ENCODE measurements around the gene SLC24A3.

Gene SLC24A3

GRCh38 chr20:19473922-19474286, 261.5 kb downstream of the SLC24A3 start:
- DNase-seq = no peak

- no peak for DNase-seq
Measured at GRCh38 chr20:19478320-19478895, 266.0 kb downstream of the SLC24A3 start.

- DNase-seq = no peak
Measured at GRCh38 chr20:19482726-19483125, 270.3 kb downstream of the SLC24A3 start.

GRCh38 chr20:19483309-19483708, 270.9 kb downstream of the SLC24A3 start:
- DNase-seq = no peak

GRCh38 chr20:19486446-19486845, 274.0 kb downstream of the SLC24A3 start:
- no peak for DNase-seq

- no peak for DNase-seq
Measured at GRCh38 chr20:19487420-19487819, 275.0 kb downstream of the SLC24A3 start.

GRCh38 chr20:19491241-19491640, 278.8 kb downstream of the SLC24A3 start:
- no peak for DNase-seq

GRCh38 chr20:19492116-19492515, 279.7 kb downstream of the SLC24A3 start:
- no peak for DNase-seq

- DNase-seq = no peak
Measured at GRCh38 chr20:19492687-19493336, 280.4 kb downstream of the SLC24A3 start.

- DNase-seq = no peak
Measured at GRCh38 chr20:19493794-19494495, 281.5 kb downstream of the SLC24A3 start.

- no peak for DNase-seq
Measured at GRCh38 chr20:19495905-19496703, 283.7 kb downstream of the SLC24A3 start.

GRCh38 chr20:19497064-19497463, 284.6 kb downstream of the SLC24A3 start:
- no peak for DNase-seq

GRCh38 chr20:19498756-19499155, 286.3 kb downstream of the SLC24A3 start:
- DNase-seq = no peak

- DNase-seq = no peak
Measured at GRCh38 chr20:19501476-19502115, 289.2 kb downstream of the SLC24A3 start.

GRCh38 chr20:19502169-19502568, 289.7 kb downstream of the SLC24A3 start:
- no peak for DNase-seq

GRCh38 chr20:19504251-19504650, 291.8 kb downstream of the SLC24A3 start:
- no peak for DNase-seq

GRCh38 chr20:19506021-19506420, 293.6 kb downstream of the SLC24A3 start:
- no peak for DNase-seq

- no peak for DNase-seq
Measured at GRCh38 chr20:19508449-19508848, 296.0 kb downstream of the SLC24A3 start.

- no peak for DNase-seq
Measured at GRCh38 chr20:19510611-19511010, 298.2 kb downstream of the SLC24A3 start.

GRCh38 chr20:19511931-19512330, 299.5 kb downstream of the SLC24A3 start:
- no peak for DNase-seq

- DNase-seq = no peak
Measured at GRCh38 chr20:19512886-19513677, 300.6 kb downstream of the SLC24A3 start.

- no peak for DNase-seq
Measured at GRCh38 chr20:19515074-19515473, 302.6 kb downstream of the SLC24A3 start.
